ENCODE measurements around the gene CACNA1D. TPM values are rescaled to one million over a fixed set of nuclear protein-coding genes. Genes with fewer than 3 reads are reported as not detected.

The CACNA1D gene
- total RNA-seq, 1 experiment from 2014 or later: not detected

GRCh38 chr3:53800041-53800906 lies 305.9 kb downstream of the CACNA1D start:
- Histone ChIP-seq H3K27me3 (replicated peaks; ENCODE audit: insufficient read depth, low read depth, low read length, poor library complexity) (no peaks in the 10 kb centered on the region), H3K27ac (ENCODE audit: low read depth, low read length, poor library complexity, severe bottlenecking) (no peak overlapping the region), H3K4me3 (ENCODE audit: low read depth, low read length, poor library complexity, severe bottlenecking) (no peak overlapping the region), H3K9me3 (ENCODE audit: low read depth, low read length, poor library complexity, severe bottlenecking) (no peaks in the 10 kb centered on the region), H3K4me1 (ENCODE audit: insufficient read depth, low read length, poor library complexity, severe bottlenecking) (no peaks in the 10 kb centered on the region), H3K36me3 (ENCODE audit: insufficient read depth, low read length, poor library complexity, severe bottlenecking) (no peaks in the 10 kb centered on the region)
- ChIA-PET POLR2A (ENCODE audit: low non-redundant PET) (no interaction called here), CTCF (no interaction called here)
- no peak for DNase-seq (ENCODE audit: low spot score)
- intact Hi-C loops (cut with micrococcal nuclease; ENCODE audit: unreplicated experiment): no loop called here
- no peak for TF ChIP-seq EZH2 (IDR thresholded peaks at IDR 0.05; ENCODE audit: borderline replicate concordance, low read depth, low read length, poor library complexity, severe bottlenecking)
- TF ChIP-seq, protein P1, sequence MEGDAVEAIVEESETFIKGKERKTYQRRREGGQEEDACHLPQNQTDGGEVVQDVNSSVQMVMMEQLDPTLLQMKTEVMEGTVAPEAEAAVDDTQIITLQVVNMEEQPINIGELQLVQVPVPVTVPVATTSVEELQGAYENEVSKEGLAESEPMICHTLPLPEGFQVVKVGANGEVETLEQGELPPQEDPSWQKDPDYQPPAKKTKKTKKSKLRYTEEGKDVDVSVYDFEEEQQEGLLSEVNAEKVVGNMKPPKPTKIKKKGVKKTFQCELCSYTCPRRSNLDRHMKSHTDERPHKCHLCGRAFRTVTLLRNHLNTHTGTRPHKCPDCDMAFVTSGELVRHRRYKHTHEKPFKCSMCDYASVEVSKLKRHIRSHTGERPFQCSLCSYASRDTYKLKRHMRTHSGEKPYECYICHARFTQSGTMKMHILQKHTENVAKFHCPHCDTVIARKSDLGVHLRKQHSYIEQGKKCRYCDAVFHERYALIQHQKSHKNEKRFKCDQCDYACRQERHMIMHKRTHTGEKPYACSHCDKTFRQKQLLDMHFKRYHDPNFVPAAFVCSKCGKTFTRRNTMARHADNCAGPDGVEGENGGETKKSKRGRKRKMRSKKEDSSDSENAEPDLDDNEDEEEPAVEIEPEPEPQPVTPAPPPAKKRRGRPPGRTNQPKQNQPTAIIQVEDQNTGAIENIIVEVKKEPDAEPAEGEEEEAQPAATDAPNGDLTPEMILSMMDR (conservative IDR thresholded peaks at IDR 0.05; ENCODE audit: low read depth, low read length): no peak
- BruUV-seq (replicated peaks): no TSS peak

- no peaks in the 10 kb centered on the region for H3K27me3 ChIP-seq (replicated peaks; ENCODE audit: insufficient read depth, low read depth, low read length, poor library complexity)
- no TSS peak for BruUV-seq (replicated peaks)
- ChIA-PET POLR2A (ENCODE audit: low non-redundant PET) (no interaction called here), CTCF (no interaction called here)
- H3K9me3 ChIP-seq (ENCODE audit: low read depth, low read length, poor library complexity, severe bottlenecking): no peaks in the 10 kb centered on the region
- no peak overlapping the region for H3K4me3 ChIP-seq (ENCODE audit: low read depth, low read length, poor library complexity, severe bottlenecking)
- no peaks in the 10 kb centered on the region for H3K4me1 ChIP-seq (ENCODE audit: insufficient read depth, low read length, poor library complexity, severe bottlenecking)
- intact Hi-C loops (cut with micrococcal nuclease; ENCODE audit: unreplicated experiment): no loop called here
- no peaks in the 10 kb centered on the region for H3K36me3 ChIP-seq (ENCODE audit: insufficient read depth, low read length, poor library complexity, severe bottlenecking)
- no peak overlapping the region for H3K27ac ChIP-seq (ENCODE audit: low read depth, low read length, poor library complexity, severe bottlenecking)
- DNase-seq (ENCODE audit: low spot score): no peak
- TF ChIP-seq EZH2 (IDR thresholded peaks at IDR 0.05; ENCODE audit: borderline replicate concordance, low read depth, low read length, poor library complexity, severe bottlenecking): no peak
- TF ChIP-seq, protein P1 (conservative IDR thresholded peaks at IDR 0.05; ENCODE audit: low read depth, low read length): no peak
These were observed 306.9 kb downstream of the CACNA1D start for GRCh38 chr3:53801319-53801718.

DNA sequence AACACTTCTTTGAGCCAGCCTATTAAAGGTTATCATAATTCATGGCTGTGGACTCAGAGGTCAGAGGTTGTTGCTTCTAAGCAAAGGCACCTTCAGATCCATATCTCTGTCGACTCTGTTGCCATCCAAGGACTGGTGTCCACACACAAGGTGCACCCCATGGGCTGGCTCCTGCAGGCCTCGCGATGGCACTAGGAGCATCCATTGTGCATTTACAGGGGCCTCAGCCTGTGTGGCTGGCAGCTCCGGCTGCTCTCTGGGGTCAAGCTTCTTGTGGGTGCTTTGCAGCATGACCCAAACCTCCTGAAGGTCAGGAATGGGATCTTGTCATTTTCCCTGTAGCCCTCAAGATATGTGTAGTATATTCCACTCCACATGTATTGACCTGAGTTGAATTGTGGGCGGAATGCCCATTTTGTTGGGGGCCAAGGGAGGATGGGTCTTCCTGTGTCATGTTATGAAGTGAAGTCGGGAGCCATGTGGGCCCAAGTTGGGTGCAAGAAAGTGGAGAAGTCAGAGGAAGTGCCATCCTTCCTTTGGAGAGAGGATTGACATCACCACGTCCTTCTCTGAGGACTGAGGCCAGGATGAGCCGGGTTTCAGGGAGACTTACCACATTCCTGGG lies 308.0 kb downstream of the CACNA1D start:
- BruUV-seq (replicated peaks): no TSS peak
- H3K4me3 ChIP-seq (ENCODE audit: low read depth, low read length, poor library complexity, severe bottlenecking): no peak overlapping the region
- DNase-seq (ENCODE audit: low spot score): no peak
- no peak overlapping the region for H3K27ac ChIP-seq (ENCODE audit: low read depth, low read length, poor library complexity, severe bottlenecking)
- intact Hi-C loops (cut with micrococcal nuclease; ENCODE audit: unreplicated experiment): no loop called here
- H3K36me3 ChIP-seq (ENCODE audit: insufficient read depth, low read length, poor library complexity, severe bottlenecking): no peaks in the 10 kb centered on the region
- no peaks in the 10 kb centered on the region for H3K4me1 ChIP-seq (ENCODE audit: insufficient read depth, low read length, poor library complexity, severe bottlenecking)
- no peaks in the 10 kb centered on the region for H3K9me3 ChIP-seq (ENCODE audit: low read depth, low read length, poor library complexity, severe bottlenecking)
- POLR2A ChIA-PET (ENCODE audit: low non-redundant PET): no interaction called here
- CTCF ChIA-PET: no interaction called here
- H3K27me3 ChIP-seq (replicated peaks; ENCODE audit: insufficient read depth, low read depth, low read length, poor library complexity): no peaks in the 10 kb centered on the region
- TF ChIP-seq, protein P1 (conservative IDR thresholded peaks at IDR 0.05; ENCODE audit: low read depth, low read length): no peak
- no peak for TF ChIP-seq EZH2 (IDR thresholded peaks at IDR 0.05; ENCODE audit: borderline replicate concordance, low read depth, low read length, poor library complexity, severe bottlenecking)

All from A673 (cell line).